Bronchial epithelial cell (primary cell): ENCODE data around the gene MAN1A2. TPM values are rescaled to one million over a fixed set of nuclear protein-coding genes. Genes with fewer than 3 reads are reported as not detected.

Source experiments
- DNase-seq: peaks from one replicate; pipeline ENCODE4 v3.0.0-alpha.2; 2010; ENCODE audit warnings: low read depth
- FAIRE-seq: peaks from 2 replicates; lab custom pipeline; 2011; peaks lifted over from hg19 to GRCh38; lab: Jason Lieb, UNC
- H3K27me3 ChIP-seq: 2 replicates; pipeline ENCODE4 v1.5.1; 2011; ENCODE audit warnings: low read length; ENCODE audit not compliant: control insufficient read depth, insufficient read depth
- H3K36me3 ChIP-seq: 2 replicates; pipeline ENCODE4 v1.5.1; 2011; ENCODE audit warnings: low read length; ENCODE audit not compliant: control insufficient read depth, insufficient read depth
- H3K4me3 ChIP-seq: 2 replicates; pipeline ENCODE4 v1.5.1; 2011; ENCODE audit warnings: mild to moderate bottlenecking, low read depth, low read length, control low read depth
- total RNA-seq: library from RNA; depleted of rRNA; stranded (reverse); fragments of >200 nt; gene quantifications from 2 replicates; pipeline ENCODE4 v1.2.1, GENCODE V29; 2014
- TF ChIP-seq, protein P1 (sequence below): IDR thresholded peaks from 2 replicates; pipeline ENCODE4 v1.5.1; 2011; ENCODE audit warnings: mild to moderate bottlenecking, moderate library complexity, low read length, control low read depth, inconsistent platforms; ENCODE audit not compliant: insufficient read depth, severe bottlenecking

The MAN1A2 gene
- total RNA-seq, 1 donor from 2014 or later: 49.8 TPM

DNA sequence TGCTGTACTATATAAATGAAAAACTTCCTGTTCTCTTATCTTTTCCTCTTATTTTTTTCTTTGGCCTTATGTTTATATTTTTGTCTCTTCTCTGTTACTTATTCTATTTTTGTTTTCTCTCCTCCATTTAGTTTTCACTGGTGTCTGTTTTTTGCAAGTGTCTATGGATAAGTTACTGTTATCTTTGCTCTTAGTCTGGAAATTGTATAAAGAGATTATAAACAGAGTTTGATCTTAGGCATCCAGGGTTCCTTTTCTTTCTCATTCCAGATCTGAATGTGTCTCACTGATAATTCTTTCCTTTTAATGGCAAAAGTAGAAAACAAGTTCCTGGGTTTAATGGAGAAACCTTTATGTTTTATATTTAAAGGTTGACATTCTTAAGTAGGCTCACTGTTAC, 34.5 kb downstream of the MAN1A2 start:
- H3K4me3 ChIP-seq: no peak overlapping the region
- no peak for FAIRE-seq
- TF ChIP-seq, protein P1, sequence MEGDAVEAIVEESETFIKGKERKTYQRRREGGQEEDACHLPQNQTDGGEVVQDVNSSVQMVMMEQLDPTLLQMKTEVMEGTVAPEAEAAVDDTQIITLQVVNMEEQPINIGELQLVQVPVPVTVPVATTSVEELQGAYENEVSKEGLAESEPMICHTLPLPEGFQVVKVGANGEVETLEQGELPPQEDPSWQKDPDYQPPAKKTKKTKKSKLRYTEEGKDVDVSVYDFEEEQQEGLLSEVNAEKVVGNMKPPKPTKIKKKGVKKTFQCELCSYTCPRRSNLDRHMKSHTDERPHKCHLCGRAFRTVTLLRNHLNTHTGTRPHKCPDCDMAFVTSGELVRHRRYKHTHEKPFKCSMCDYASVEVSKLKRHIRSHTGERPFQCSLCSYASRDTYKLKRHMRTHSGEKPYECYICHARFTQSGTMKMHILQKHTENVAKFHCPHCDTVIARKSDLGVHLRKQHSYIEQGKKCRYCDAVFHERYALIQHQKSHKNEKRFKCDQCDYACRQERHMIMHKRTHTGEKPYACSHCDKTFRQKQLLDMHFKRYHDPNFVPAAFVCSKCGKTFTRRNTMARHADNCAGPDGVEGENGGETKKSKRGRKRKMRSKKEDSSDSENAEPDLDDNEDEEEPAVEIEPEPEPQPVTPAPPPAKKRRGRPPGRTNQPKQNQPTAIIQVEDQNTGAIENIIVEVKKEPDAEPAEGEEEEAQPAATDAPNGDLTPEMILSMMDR: no peak
- H3K36me3 ChIP-seq: peaks cover 1% of the 10 kb centered on the region
- H3K27me3 ChIP-seq: no peaks in the 10 kb centered on the region
- no peak for DNase-seq

DNA sequence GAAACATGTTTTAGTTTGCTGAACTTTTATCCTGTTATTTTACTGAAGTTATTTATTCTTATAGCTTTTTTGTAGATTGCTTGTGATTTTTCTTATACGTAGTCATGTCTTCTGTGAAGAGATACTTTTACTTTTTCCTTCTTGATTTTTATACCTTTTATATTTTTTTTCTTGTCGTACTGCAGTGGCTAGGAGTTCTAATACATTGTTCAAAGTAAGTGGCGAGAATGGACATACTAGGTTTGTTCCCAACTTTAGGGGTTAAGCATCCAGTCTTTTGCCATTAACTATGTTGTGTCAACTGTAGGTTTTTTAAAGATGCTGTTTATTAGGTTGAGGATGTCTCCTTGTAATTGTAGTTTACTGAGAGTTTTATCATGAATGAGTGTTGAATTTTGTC, 36.3 kb downstream of the MAN1A2 start:
- FAIRE-seq (no peak), DNase-seq (no peak)
- Histone ChIP-seq H3K27me3 (no peaks in the 10 kb centered on the region), H3K4me3 (no peak overlapping the region), H3K36me3 (peaks cover 1% of the 10 kb centered on the region)
- TF ChIP-seq, protein P1: no peak

DNA sequence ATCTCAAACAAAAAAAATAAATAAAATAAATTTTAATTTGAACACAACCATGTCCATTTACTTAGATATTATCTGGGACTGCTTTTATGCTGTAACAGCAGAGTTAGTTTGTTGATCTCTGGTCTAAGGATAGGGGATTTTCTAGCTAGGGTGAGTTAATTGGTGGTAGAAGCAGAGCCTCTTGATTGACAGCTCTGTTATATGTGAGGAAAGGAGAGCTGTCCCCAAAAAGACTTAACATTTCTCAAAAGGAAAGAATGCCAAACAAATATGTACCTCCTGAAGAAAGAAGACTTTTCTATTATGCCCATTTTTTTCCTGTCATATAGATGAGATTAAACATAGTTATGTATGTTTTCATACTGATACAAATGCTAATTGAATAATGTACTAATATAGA, 37.8 kb downstream of the MAN1A2 start:
- Histone ChIP-seq H3K36me3 (peaks cover 1% of the 10 kb centered on the region), H3K4me3 (no peak overlapping the region), H3K27me3 (no peaks in the 10 kb centered on the region)
- TF ChIP-seq, protein P1: no peak
- DNase-seq: no peak
- no peak for FAIRE-seq

DNA sequence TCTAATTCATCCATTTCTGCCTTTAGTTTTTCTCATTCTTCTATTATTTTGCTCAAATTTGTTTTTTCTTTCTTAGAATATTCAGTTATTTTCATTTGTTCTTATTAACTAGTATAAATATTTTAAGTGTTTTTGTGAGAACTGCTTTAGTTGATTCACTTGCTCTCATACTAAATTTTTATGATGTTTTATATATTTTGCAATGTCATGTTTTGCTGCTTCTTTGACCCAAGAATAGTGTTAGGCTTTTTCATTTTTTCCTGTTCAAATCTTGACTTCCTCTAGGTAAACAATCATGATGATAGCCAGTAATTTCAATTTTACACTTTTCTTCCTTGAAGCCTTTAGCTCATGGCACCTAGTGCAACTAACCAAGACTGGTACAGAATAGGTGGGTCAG, 45.2 kb downstream of the MAN1A2 start:
- Histone ChIP-seq H3K27me3 (no peaks in the 10 kb centered on the region), H3K36me3 (no peaks in the 10 kb centered on the region), H3K4me3 (no peak overlapping the region)
- TF ChIP-seq, protein P1: no peak
- FAIRE-seq (no peak), DNase-seq (no peak)

DNA sequence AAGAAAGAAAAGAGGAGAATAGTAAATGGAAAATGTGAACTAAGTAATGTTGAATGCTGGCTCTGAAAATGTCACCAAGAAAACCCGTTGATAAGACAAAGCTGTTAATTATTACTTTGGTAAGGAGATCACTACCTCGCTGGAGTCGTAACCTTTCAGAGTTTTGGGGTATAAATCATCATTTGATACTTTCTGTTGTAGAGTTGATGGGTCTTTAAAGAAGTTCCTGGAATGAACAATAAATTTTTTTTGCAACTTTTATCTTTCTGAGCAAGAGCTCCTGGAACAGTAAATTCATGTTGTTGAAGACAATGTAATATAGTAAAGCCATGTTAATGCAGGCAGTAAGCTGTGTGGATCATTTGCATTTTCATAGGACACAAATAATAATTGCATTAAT, 46.2 kb downstream of the MAN1A2 start:
- TF ChIP-seq, protein P1: no peak
- FAIRE-seq: no peak
- no peak for DNase-seq
- Histone ChIP-seq H3K27me3 (no peaks in the 10 kb centered on the region), H3K4me3 (no peak overlapping the region), H3K36me3 (no peaks in the 10 kb centered on the region)

DNA sequence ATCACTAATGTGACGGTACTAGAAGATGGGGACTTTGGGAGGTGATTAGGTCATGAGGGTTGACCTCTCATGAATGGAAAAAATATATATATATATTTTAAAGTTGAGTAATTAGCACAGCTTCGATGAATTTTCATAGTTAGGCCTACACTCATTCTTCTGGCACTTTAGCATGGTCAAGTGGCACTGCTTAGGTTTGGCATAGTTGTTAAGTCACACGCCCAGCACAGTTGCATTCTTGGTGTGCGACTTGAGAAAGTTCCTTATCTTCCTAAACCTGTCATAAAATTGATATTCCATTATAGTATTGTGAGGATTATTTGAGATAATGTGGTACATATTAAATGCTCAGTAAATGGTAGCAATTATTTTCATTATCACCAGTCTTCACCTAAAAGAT, 47.7 kb downstream of the MAN1A2 start:
- no peak for FAIRE-seq
- no peaks in the 10 kb centered on the region for H3K27me3 ChIP-seq
- TF ChIP-seq, protein P1: no peak

More for the DNA sequence above, 47.7 kb downstream of the MAN1A2 start:
- Histone ChIP-seq H3K36me3 (no peaks in the 10 kb centered on the region), H3K4me3 (no peak overlapping the region)
- DNase-seq: no peak
